Head of caudate nucleus (tissue), 42 donors: ENCODE measurements around the gene EEA1.

Experiments
- DNase-seq, 42 donors: peaks; one replicate each; pipeline versions ENCODE4 v3.0.0 to v3.0.0-alpha.2; 2020 to 2021; ENCODE audit warnings: mixed read lengths in 7 of 42
- intact Hi-C: fragments of 100-400 bp; cut with DNase I; formaldehyde crosslinking; loops from one replicate; pipeline ENCODE4 v1.15.0; 2022

EEA1 gene

GRCh38 chr12:92733661-92734060, 195.4 kb downstream of the EEA1 start:
- no peak for DNase-seq
- intact Hi-C loops = no loop called here

GRCh38 chr12:92733181-92733580, 195.9 kb downstream of the EEA1 start:
- intact Hi-C loops = no loop called here
- DNase-seq = no peak

GRCh38 chr12:92732716-92733115, 196.4 kb downstream of the EEA1 start:
- DNase-seq = no peak

GRCh38 chr12:92732216-92732615, 196.9 kb downstream of the EEA1 start:
- no peak for DNase-seq
- intact Hi-C loops = no loop called here

More at GRCh38 chr12:92732716-92733115, 196.4 kb downstream of the EEA1 start:
- intact Hi-C loops = no loop called here

GRCh38 chr12:92730758-92731157, 198.3 kb downstream of the EEA1 start:
- intact Hi-C loops = no loop called here
- no peak for DNase-seq

- intact Hi-C loops = no loop called here
Observed at GRCh38 chr12:92729773-92730305, 199.3 kb downstream of the EEA1 start.

GRCh38 chr12:92726850-92727249, 202.2 kb downstream of the EEA1 start:
- no peak for DNase-seq
- intact Hi-C loops = no loop called here

More at GRCh38 chr12:92729773-92730305, 199.3 kb downstream of the EEA1 start:
- DNase-seq = no peak

GRCh38 chr12:92722897-92723296, 206.2 kb downstream of the EEA1 start:
- intact Hi-C loops = no loop called here
- peak in 15 of 42 donors; percentile 4 to 65 (median 36) for DNase-seq

GRCh38 chr12:92721656-92722055, 207.4 kb downstream of the EEA1 start:
- intact Hi-C loops = no loop called here
- DNase-seq = no peak

- no peak for DNase-seq
- intact Hi-C loops = no loop called here
Observed at GRCh38 chr12:92721130-92721529, 208.0 kb downstream of the EEA1 start.
